Measurements from ENCODE around the gene CCDC3.
"Not testable (repeated sequence)": the region's sequence is repeated elsewhere in the genome, so short reads cannot be mapped to it uniquely, and the experiment has no call there.

Gene CCDC3

GRCh38 chr10:13018171-13018570 lies 16.7 kb upstream of the CCDC3 start:
- Mint-ChIP-seq H3K4me1 (no peaks in the 10 kb centered on the region), H3K27ac (no peak overlapping the region), H3K9me3 (peaks cover 4 to 14% of the 10 kb centered on the region in 2 donors), H3K4me3 (no peak overlapping the region), H3K27me3 (peaks cover 12% of the 10 kb centered on the region)
- ATAC-seq (no peak), DNase-seq (no peak)

- ATAC-seq (no peak), DNase-seq (no peak)
- Mint-ChIP-seq H3K27ac (no peak overlapping the region), H3K9me3 (peaks cover under 1 to 1% of the 10 kb centered on the region in 2 donors), H3K4me3 (no peak overlapping the region), H3K27me3 (peaks cover 19% of the 10 kb centered on the region), H3K4me1 (no peaks in the 10 kb centered on the region)
These were observed 15.4 kb upstream of the CCDC3 start for GRCh38 chr10:13016886-13017285.

GRCh38 chr10:13016426-13016825 lies 14.9 kb upstream of the CCDC3 start:
- Mint-ChIP-seq H3K27ac (no peak overlapping the region), H3K4me3 (no peak overlapping the region), H3K9me3 (no peaks in the 10 kb centered on the region), H3K27me3 (peaks cover 24% of the 10 kb centered on the region), H3K4me1 (no peaks in the 10 kb centered on the region)
- ATAC-seq: no peak
- no peak for DNase-seq

- Mint-ChIP-seq H3K4me1 (peaks cover 2% of the 10 kb centered on the region), H3K27me3 (peaks cover 73% of the 10 kb centered on the region), H3K4me3 (no peak overlapping the region), H3K9me3 (peaks cover 0 to 5% of the 10 kb centered on the region in 2 donors), H3K27ac (no peak overlapping the region)
- DNase-seq (no peak), ATAC-seq (no peak)
These were observed 4.5 kb upstream of the CCDC3 start for GRCh38 chr10:13006037-13006436.

- H3K4me1 Mint-ChIP-seq: peaks cover 6% of the 10 kb centered on the region
- H3K9me3 Mint-ChIP-seq: peaks cover 0 to 5% of the 10 kb centered on the region in 2 donors
- peaks cover 87% of the 10 kb centered on the region for H3K27me3 Mint-ChIP-seq
- H3K27ac Mint-ChIP-seq: no peak overlapping the region
- H3K4me3 Mint-ChIP-seq: no peak overlapping the region
- DNase-seq (no peak), ATAC-seq (no peak)
These were observed 2.2 kb upstream of the CCDC3 start for GRCh38 chr10:13003759-13004158.

GRCh38 chr10:13003004-13003403 lies 1.5 kb upstream of the CCDC3 start:
- H3K27me3 Mint-ChIP-seq: peaks cover 88% of the 10 kb centered on the region
- H3K4me3 Mint-ChIP-seq: no peak overlapping the region

GRCh38 chr10:13001887-13002212 lies 337 bp upstream of the CCDC3 start:
- peaks cover 6% of the 10 kb centered on the region for H3K4me1 Mint-ChIP-seq
- H3K27me3 Mint-ChIP-seq: peaks cover 78% of the 10 kb centered on the region
- ATAC-seq (no peak), DNase-seq (no peak)
- no peak overlapping the region for H3K27ac Mint-ChIP-seq
- peaks cover 0 to 5% of the 10 kb centered on the region in 2 donors for H3K9me3 Mint-ChIP-seq
- peak overlapping the region in 1 of 2 donors; percentile 14 for H3K4me3 Mint-ChIP-seq

More at GRCh38 chr10:13003004-13003403, 1.5 kb upstream of the CCDC3 start:
- no peak overlapping the region for H3K27ac Mint-ChIP-seq
- ATAC-seq (no peak), DNase-seq (no peak)
- peaks cover 0 to 5% of the 10 kb centered on the region in 2 donors for H3K9me3 Mint-ChIP-seq
- peaks cover 6% of the 10 kb centered on the region for H3K4me1 Mint-ChIP-seq

GRCh38 chr10:13000431-13000830 lies 1.1 kb downstream of the CCDC3 start:
- Mint-ChIP-seq H3K27me3 (peaks cover 77% of the 10 kb centered on the region), H3K9me3 (peaks cover 0 to 5% of the 10 kb centered on the region in 2 donors), H3K4me1 (peaks cover 6% of the 10 kb centered on the region), H3K4me3 (peak overlapping the region in 1 of 2 donors; percentile 85), H3K27ac (no peak overlapping the region)
- DNase-seq (no peak), ATAC-seq (no peak)

- Mint-ChIP-seq H3K9me3 (peaks cover 0 to under 1% of the 10 kb centered on the region in 2 donors), H3K4me3 (no peak overlapping the region), H3K4me1 (peaks cover 6% of the 10 kb centered on the region), H3K27ac (no peak overlapping the region), H3K27me3 (peaks cover 74% of the 10 kb centered on the region)
- ATAC-seq: no peak
- DNase-seq: no peak
These were observed 1.7 kb downstream of the CCDC3 start for GRCh38 chr10:12999849-13000248.

- Mint-ChIP-seq H3K4me3 (no peak overlapping the region), H3K27ac (no peak overlapping the region), H3K27me3 (peaks cover 56% of the 10 kb centered on the region), H3K4me1 (no peaks in the 10 kb centered on the region), H3K9me3 (no peaks in the 10 kb centered on the region)
- no peak for ATAC-seq
- no peak for DNase-seq
These were observed 6.1 kb downstream of the CCDC3 start for GRCh38 chr10:12995425-12995861.

GRCh38 chr10:12993595-12993994 lies 7.9 kb downstream of the CCDC3 start:
- no peak overlapping the region for H3K4me3 Mint-ChIP-seq
- H3K27me3 Mint-ChIP-seq: peaks cover 38% of the 10 kb centered on the region
- H3K9me3 Mint-ChIP-seq: no peaks in the 10 kb centered on the region
- DNase-seq (no peak), ATAC-seq (no peak)
- H3K4me1 Mint-ChIP-seq: no peaks in the 10 kb centered on the region
- no peak overlapping the region for H3K27ac Mint-ChIP-seq

GRCh38 chr10:12985347-12985746 lies 16.2 kb downstream of the CCDC3 start:
- peaks cover 7 to 8% of the 10 kb centered on the region in 2 donors for H3K9me3 Mint-ChIP-seq
- peaks cover 2% of the 10 kb centered on the region for H3K27me3 Mint-ChIP-seq
- no peak for ATAC-seq
- no peak for DNase-seq
- H3K27ac Mint-ChIP-seq: no peak overlapping the region
- H3K4me3 Mint-ChIP-seq: no peak overlapping the region
- peaks cover 8% of the 10 kb centered on the region for H3K4me1 Mint-ChIP-seq

- H3K27ac Mint-ChIP-seq: no peak overlapping the region
- H3K9me3 Mint-ChIP-seq: peaks cover 7 to 8% of the 10 kb centered on the region in 2 donors
- no peak overlapping the region for H3K4me3 Mint-ChIP-seq
- H3K27me3 Mint-ChIP-seq: peaks cover 11% of the 10 kb centered on the region
- DNase-seq (no peak), ATAC-seq (peak; percentile 66)
- peaks cover 8% of the 10 kb centered on the region for H3K4me1 Mint-ChIP-seq
These were observed 17.3 kb downstream of the CCDC3 start for GRCh38 chr10:12984165-12984747.

- not testable (repeated sequence) for H3K4me3 Mint-ChIP-seq, H3K4me1 Mint-ChIP-seq, H3K9me3 Mint-ChIP-seq, H3K27ac Mint-ChIP-seq
- DNase-seq (peak in 1 of 2 donors; percentile 30), ATAC-seq (peak; percentile 65)
- H3K27me3 Mint-ChIP-seq: peaks cover 18% of the 10 kb centered on the region
These were observed 17.9 kb downstream of the CCDC3 start for GRCh38 chr10:12983568-12983967.

- peaks cover 30% of the 10 kb centered on the region for H3K27me3 Mint-ChIP-seq
- peaks cover 7 to 8% of the 10 kb centered on the region in 2 donors for H3K9me3 Mint-ChIP-seq
- no peak for ATAC-seq
- H3K27ac Mint-ChIP-seq: no peak overlapping the region
- no peak overlapping the region for H3K4me3 Mint-ChIP-seq
- no peak for DNase-seq
- peaks cover 8% of the 10 kb centered on the region for H3K4me1 Mint-ChIP-seq
These were observed 19.9 kb downstream of the CCDC3 start for GRCh38 chr10:12981570-12981969.

GRCh38 chr10:12980713-12981306 lies 20.7 kb downstream of the CCDC3 start:
- Mint-ChIP-seq H3K9me3 (peaks cover 7 to 8% of the 10 kb centered on the region in 2 donors), H3K27ac (no peak overlapping the region), H3K4me3 (no peak overlapping the region), H3K27me3 (peaks cover 37% of the 10 kb centered on the region), H3K4me1 (peaks cover 8% of the 10 kb centered on the region)
- ATAC-seq (no peak), DNase-seq (no peak)

Measured in stimulated activated naive CD8-positive, alpha-beta T cell treated with anti-CD3 and anti-CD28 coated beads, Interleukin-15, amount 100 ng/mL, for 72 hours (primary cell).